Right ventricle myocardium inferior (tissue), 1 donor: ENCODE results near the gene HK2. TPM values are rescaled to one million over a fixed set of nuclear protein-coding genes. Genes with fewer than 3 reads are reported as not detected.
"Not testable (repeated sequence)": the region's sequence is repeated elsewhere in the genome, so short reads cannot be mapped to it uniquely, and the experiment has no call there.

ENCODE experiments used
- ATAC-seq: fragments of 200-7000 bp; cut with Tn5 transposase; one replicate; pipeline ENCODE4 v1.9.1; 2020; ENCODE audit warnings: mild to moderate bottlenecking, moderate library complexity
- DNase-seq: peaks from one replicate; pipeline ENCODE4 v3.0.0; 2021; ENCODE audit errors: missing footprints
- intact Hi-C: fragments of 100-400 bp; cut with DNase I; formaldehyde crosslinking; loops from one replicate; pipeline ENCODE4 v1.11.0; 2022
- total RNA-seq: library from RNA; stranded (reverse); fragmentation: NEBNext Ultra II Directional; extraction: Animal tissue kit (Norgen Biotek cat#: 25700); gene quantifications from one replicate; pipeline ENCODE4 v1.2.1, GENCODE V29; 2021
- donor health status: DM: no; HTN: yes; CAD: no; lungs with severe emphysema.

HK2 gene
- total RNA-seq, 1 donor from 2014 or later, result 5.4 TPM

DNA sequence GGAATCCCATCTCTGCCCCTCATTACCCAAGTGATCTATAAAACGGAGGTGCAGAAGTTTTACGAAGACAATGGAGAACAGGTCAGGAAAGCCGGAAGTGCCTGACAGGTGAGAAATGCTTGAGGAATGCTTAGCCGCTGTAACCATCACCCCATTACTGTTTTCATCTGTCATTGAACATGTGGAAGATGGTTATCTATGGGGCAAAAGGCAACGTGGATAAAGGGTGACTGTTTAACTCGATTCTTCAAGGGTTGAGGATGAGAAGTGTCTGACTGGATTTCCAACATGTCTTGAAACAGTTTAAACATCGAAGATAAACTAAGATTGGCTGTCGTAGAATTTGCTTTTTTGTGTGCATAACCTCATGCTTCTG, 17.3 kb downstream of the HK2 start:
- ATAC-seq (no peak), DNase-seq (no peak)
- intact Hi-C loops, result no loop called here

DNA sequence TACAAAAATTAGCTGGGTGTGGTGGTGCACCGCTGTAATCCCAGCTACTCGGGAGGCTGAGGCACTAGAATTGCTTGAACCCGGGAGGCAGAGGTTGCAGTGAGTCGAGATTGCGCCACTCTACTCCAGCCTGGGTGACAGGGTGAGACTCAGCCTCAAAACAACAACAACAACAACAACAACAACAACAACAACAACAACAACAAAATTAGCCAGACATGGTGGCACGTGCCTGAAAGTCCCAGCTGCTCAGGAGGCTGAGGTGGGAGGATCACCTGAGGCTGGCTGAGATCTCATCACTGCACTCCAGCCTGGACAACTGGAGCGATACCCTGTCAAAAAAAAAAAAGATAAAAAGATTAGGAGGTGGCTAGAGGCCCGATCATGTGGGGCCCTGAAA, 19.4 kb downstream of the HK2 start:
- ATAC-seq, result not testable (repeated sequence)

GRCh38 chr2:74854401-74854800, 20.5 kb downstream of the HK2 start:
- ATAC-seq, result no peak

More for the DNA sequence above, 19.4 kb downstream of the HK2 start:
- intact Hi-C loops, DNase-seq: not testable (repeated sequence)

GRCh38 chr2:74855114-74855707, 21.3 kb downstream of the HK2 start:
- intact Hi-C loops, ATAC-seq, DNase-seq: not testable (repeated sequence)

More at GRCh38 chr2:74854401-74854800, 20.5 kb downstream of the HK2 start:
- no peak for DNase-seq
- intact Hi-C loops, result no loop called here

DNA sequence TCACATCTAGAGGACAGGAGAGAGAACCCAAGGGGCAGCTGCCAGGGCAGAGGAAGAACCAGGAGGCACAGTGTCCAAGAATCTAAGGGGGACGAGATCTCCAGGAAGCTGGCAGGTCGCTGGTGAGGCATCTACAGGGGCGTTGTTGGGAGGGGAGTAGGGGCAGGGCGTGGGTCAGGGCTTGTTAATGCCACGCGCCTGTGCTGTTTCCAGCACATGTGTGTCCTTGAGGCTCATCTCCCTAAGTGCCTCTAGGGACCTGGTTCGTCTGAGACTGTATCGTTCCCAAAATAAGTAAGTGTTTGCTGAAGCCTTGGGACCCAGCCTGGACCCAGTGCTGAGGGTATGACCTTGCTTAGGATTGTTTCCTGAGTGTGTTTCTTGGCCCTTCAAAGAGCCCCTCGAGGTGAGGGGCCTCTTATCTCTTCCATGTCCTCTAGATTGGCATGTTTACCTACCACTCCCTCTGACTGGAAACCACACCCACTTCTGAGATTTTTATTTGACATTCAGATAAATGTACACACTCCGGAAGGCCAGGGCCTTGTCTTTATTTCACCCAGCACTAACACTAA, 22.2 kb downstream of the HK2 start:
- intact Hi-C loops, result no loop called here
- ATAC-seq (peak; percentile 28), DNase-seq (no peak)

- no peak for ATAC-seq
Observed at GRCh38 chr2:74856599-74856998, 22.7 kb downstream of the HK2 start.

GRCh38 chr2:74857215-74857614, 23.3 kb downstream of the HK2 start:
- DNase-seq, result no peak
- intact Hi-C loops, result no loop called here

More at GRCh38 chr2:74856599-74856998, 22.7 kb downstream of the HK2 start:
- intact Hi-C loops, result no loop called here
- DNase-seq, result no peak

GRCh38 chr2:74857725-74858124, 23.8 kb downstream of the HK2 start:
- intact Hi-C loops, result no loop called here
- no peak for DNase-seq

More at GRCh38 chr2:74857215-74857614, 23.3 kb downstream of the HK2 start:
- ATAC-seq, result no peak

DNA sequence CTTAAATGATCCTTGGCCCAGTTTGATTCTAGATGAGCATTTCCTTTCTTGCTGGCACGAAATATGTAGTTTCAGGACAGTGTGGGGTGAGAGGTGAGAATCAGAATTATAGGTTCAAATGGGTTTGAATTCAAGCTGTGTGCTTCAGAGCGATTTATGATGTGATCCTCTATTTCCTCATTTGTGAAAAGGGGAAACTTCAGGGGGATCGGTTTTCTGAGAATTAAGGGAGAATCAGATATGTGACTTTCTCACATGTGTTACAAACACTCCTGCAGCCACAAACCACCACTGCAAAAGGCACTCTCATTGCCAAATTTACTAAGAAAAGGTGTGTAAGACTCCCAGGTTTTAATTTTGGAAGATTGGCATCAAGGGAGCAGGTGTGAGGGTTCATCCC, 24.4 kb downstream of the HK2 start:
- DNase-seq, result no peak
- intact Hi-C loops, result no loop called here
- no peak for ATAC-seq

More at GRCh38 chr2:74857725-74858124, 23.8 kb downstream of the HK2 start:
- no peak for ATAC-seq

DNA sequence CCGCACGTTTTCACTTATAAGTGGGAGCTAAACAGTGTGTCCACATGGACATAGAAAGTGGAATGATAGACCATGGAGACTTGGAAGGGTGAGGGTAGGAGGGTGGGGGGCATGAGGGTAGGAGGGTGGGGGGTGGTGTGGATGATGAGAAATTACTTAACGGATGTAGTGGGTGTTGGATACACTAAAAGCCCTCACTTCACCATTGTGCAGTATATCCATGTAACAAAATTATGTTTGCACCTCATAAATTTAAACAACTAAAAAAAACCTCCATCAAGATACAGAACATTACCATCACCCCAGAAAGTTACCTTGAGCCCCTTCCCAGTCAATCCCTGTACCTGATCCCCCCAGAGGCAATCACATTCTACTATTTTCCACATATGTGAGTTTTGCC, 26.2 kb downstream of the HK2 start:
- ATAC-seq, result no peak
- intact Hi-C loops, result no loop called here
- DNase-seq, result no peak

- intact Hi-C loops, result no loop called here
- DNase-seq, result no peak
Observed at GRCh38 chr2:74860521-74860920, 26.6 kb downstream of the HK2 start.

GRCh38 chr2:74861531-74861930, 27.6 kb downstream of the HK2 start:
- DNase-seq, result no peak
- intact Hi-C loops, result no loop called here

More at GRCh38 chr2:74860521-74860920, 26.6 kb downstream of the HK2 start:
- ATAC-seq, result no peak

GRCh38 chr2:74862020-74862964, 28.4 kb downstream of the HK2 start:
- ATAC-seq (no peak), DNase-seq (no peak)
- intact Hi-C loops, result no loop called here

More at GRCh38 chr2:74861531-74861930, 27.6 kb downstream of the HK2 start:
- no peak for ATAC-seq

- ATAC-seq (peak; percentile 20), DNase-seq (no peak)
- intact Hi-C loops, result loop anchor here (2.0 kb wide), 1 partner anchor 27 kb away; no protein-coding TSS in a partner anchor
Observed at GRCh38 chr2:74863802-74864248, 29.9 kb downstream of the HK2 start.

DNA sequence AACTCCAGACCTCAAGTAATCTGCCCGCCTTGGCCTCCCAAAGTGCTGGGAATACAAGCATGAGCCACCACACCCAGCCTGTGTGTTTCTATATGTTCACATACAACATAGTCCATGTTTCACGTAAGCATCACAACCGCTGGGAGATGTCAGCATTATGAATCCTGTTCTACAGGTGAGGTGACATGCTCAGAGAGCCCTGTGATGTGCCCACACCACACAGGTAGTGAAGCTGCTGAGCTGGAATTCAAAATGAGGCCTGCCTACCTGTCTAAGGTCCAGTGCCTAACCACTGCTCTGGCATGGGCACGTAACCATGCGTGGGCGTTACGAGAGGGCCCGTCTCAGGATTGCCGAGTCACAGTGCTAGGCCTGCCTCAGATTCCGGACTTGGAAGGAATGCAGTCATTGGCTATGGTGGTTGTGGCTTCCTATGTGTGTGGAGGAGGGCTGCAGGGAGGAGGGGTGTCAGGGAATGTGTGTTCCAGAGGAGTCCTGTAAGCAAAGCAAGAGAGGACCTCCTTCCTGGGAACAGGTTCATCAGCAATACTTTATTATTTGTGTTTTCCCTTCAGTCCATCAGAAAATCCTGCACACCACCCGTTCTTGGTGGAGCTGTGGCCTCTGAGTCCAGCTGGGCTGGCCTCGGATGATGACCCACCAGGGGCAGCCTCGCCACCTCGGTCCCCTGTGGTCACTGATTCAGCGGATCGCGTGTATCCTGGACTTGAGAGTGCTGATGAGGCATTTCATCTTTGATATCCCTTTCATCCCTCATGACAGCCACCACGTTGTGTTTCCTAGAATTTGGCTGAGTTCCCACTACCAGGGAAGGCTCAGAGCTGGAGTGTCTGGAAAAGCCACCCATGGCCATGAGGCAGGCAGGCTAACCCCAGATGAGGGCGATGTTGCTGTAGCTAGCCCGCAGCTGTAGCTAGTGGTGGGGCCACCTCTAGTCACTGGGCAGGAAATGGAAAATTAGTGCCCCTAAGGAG, 31.1 kb downstream of the HK2 start:
- DNase-seq, result no peak
- no peak for ATAC-seq
- intact Hi-C loops, result loop anchor here (2.0 kb wide), 1 partner anchor 28 kb away; no protein-coding TSS in a partner anchor

DNA sequence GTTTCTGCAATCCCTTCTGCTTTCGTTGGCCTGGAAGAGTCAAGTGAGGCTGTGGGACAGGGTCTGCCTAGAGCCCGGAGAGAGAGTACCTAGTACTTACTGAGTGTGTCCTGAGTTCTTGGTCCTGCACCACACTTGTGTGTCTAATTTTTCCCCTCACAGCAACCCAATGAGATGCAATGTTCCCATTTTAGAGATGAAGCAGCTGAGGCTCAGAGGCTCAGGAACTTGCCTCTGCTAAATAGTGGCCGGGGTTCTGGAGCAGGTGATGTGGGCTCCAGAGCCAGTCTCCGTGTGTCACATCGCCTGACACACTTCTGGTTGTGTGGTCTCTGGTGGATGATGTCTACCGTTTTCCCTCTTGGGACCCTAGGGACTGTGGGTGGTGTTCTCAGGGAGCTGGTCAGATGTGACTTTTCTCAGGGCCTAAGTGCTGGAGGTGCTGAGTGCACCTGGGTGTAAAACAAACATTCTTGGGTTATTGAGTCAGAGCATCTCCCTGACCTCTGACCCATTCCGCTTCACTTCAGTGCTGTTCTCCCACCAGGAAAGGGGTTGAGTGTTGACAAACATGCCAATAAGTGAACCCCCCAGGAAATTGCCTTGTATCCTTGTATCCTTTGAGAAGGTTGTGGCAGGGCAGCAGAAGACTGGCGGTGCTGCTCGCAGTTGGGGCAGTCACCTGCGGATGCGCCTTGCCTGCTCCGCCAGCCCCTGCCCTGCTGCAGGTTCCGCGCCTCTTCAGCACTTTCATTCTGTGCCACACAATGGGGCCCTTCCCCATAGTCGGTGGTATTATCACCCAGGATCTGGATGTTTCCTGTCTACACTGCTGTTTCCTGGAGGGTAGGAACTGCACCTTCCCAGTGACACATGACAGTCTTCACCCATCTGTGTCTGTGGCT, 32.1 kb downstream of the HK2 start:
- no peak for ATAC-seq
- DNase-seq, result no peak
- intact Hi-C loops, result loop anchor here (2.0 kb wide), 1 partner anchor 29 kb away; no protein-coding TSS in a partner anchor
